GM12891 (cell line): Measurements from ENCODE around the gene KIF5C.

ENCODE experiments used
- DNase-seq: peaks from one replicate; pipeline ENCODE4 v3.0.0; 2011; ENCODE audit warnings: low spot score; ENCODE audit not compliant: insufficient read length
- FAIRE-seq: peaks from 2 replicates; lab custom pipeline; 2011; peaks lifted over from hg19 to GRCh38; lab: Jason Lieb, UNC
- PAX5 ChIP-seq: IDR thresholded peaks from 2 replicates; pipeline ENCODE4 v1.6.1; 2011; ENCODE audit warnings: low read length, moderate library complexity, mild to moderate bottlenecking; ENCODE audit not compliant: insufficient read depth, severe bottlenecking
- POLR2A ChIP-seq: IDR thresholded peaks from 2 replicates; pipeline ENCODE4 v1.6.1; 2011; ENCODE audit warnings: low read depth, low read length, control low read depth
- POLR2AphosphoS5 ChIP-seq: IDR thresholded peaks from 2 replicates; pipeline ENCODE4 v1.6.1; 2011; ENCODE audit warnings: low read depth, low read length, control low read depth
- POU2F2 ChIP-seq: IDR thresholded peaks from 2 replicates; pipeline ENCODE4 v1.6.1; 2011; ENCODE audit warnings: low read depth, mild to moderate bottlenecking, control low read depth, low read length, moderate library complexity
- SPI1 ChIP-seq: IDR thresholded peaks from 2 replicates; pipeline ENCODE4 v1.6.1; 2011; ENCODE audit warnings: low read depth, low read length, control low read depth
- TAF1 ChIP-seq: IDR thresholded peaks from 2 replicates; pipeline ENCODE4 v1.6.1; 2011; ENCODE audit warnings: low read depth, low read length, control low read depth

Gene KIF5C

GRCh38 chr2:149002891-149003740 is 128.1 kb downstream of the KIF5C start:
- DNase-seq (no peak), FAIRE-seq (no peak)
- TF ChIP-seq PAX5 (no peak), SPI1 (no peak), POLR2AphosphoS5 (no peak), POLR2A (no peak), POU2F2 (no peak), TAF1 (no peak)

- FAIRE-seq: no peak
Observed at GRCh38 chr2:149004836-149005235, 129.8 kb downstream of the KIF5C start.

DNA sequence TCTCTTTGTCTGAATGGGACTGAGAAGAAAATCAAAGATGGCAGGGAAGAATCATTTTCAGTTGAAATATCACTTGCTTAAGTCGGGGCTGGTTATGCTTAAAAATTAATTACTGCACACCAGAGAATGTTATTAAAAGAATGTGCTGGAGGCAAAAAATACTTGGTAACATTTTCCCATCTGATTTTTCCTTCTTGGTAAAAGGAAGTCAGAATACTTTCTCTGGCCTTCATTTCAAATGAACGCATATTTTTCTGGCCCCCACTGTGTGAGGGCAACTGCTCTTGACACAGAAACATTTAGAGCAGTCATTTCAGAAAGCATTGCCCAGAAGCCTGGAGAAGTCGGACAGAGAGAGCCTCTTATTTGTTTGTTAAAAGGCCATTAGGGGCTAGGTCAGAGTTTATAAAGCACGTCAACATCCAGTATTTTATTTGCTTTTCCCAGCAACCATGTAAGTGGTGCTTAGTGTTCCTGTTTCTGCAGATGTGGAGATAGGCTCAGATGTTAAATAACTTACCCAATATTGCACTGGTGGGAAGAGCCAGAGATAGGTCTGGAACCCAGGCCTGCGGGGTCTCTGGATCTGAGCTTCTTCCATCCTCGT is 130.5 kb downstream of the KIF5C start:
- FAIRE-seq (no peak), DNase-seq (no peak)
- TF ChIP-seq POLR2AphosphoS5 (no peak), TAF1 (no peak), POU2F2 (no peak), PAX5 (no peak), POLR2A (no peak), SPI1 (no peak)

More at GRCh38 chr2:149004836-149005235, 129.8 kb downstream of the KIF5C start:
- no peak for DNase-seq
- TF ChIP-seq POLR2AphosphoS5 (no peak), POU2F2 (no peak), PAX5 (no peak), TAF1 (no peak), SPI1 (no peak)

- DNase-seq (no peak), FAIRE-seq (no peak)
- TF ChIP-seq TAF1: no peak
- TF ChIP-seq POU2F2: no peak
- no peak for TF ChIP-seq POLR2AphosphoS5
- no peak for TF ChIP-seq POLR2A
- TF ChIP-seq PAX5: no peak
- no peak for TF ChIP-seq SPI1
Observed at GRCh38 chr2:149006883-149007543, 132.0 kb downstream of the KIF5C start.

- TF ChIP-seq POLR2A (no peak), POU2F2 (no peak), POLR2AphosphoS5 (no peak), PAX5 (no peak), TAF1 (no peak), SPI1 (no peak)
- no peak for FAIRE-seq
- no peak for DNase-seq
Observed at GRCh38 chr2:149008381-149008780, 133.4 kb downstream of the KIF5C start.

DNA sequence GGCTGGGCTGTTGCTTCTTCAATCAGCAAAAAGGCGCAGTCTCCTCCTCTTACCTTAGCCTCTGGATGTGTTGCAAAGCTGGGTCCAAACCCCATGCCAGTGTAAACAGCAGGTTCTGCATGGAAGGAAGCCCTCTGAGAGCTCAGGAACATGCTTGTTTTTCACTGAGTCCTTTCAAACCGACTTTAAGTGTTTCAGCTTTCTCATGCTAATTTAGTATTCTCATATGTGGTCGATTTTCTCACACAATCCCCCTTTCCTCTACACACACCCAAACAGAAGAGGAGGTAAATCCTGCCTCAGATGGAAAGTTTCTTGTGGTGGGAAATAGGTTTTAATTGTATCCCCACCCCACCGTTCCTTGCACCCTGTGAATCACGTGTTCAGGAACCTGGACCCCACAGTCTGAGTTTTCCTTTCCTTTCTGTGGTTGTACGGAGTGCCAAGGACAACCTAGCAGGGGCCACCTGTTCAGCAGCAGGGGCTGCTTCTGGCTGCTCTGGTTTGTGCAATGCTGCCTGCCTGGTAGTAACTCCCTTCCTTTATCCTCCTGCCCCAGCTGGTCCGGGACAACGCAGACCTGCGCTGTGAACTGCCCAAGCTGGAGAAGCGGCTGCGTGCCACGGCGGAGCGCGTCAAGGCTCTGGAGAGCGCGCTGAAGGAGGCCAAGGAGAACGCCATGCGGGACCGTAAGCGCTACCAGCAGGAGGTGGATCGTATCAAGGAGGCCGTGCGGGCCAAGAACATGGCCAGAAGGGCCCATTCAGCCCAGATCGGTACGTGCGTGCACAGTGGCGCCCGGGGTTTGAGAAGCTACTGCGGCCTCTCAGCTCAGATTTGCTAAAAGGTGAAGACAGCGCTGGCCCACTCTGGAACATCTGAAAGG is 134.8 kb downstream of the KIF5C start:
- no peak for TF ChIP-seq POU2F2
- TF ChIP-seq TAF1: no peak
- no peak for TF ChIP-seq PAX5
- no peak for TF ChIP-seq SPI1
- TF ChIP-seq POLR2A: no peak
- TF ChIP-seq POLR2AphosphoS5: no peak
- FAIRE-seq (no peak), DNase-seq (no peak)

DNA sequence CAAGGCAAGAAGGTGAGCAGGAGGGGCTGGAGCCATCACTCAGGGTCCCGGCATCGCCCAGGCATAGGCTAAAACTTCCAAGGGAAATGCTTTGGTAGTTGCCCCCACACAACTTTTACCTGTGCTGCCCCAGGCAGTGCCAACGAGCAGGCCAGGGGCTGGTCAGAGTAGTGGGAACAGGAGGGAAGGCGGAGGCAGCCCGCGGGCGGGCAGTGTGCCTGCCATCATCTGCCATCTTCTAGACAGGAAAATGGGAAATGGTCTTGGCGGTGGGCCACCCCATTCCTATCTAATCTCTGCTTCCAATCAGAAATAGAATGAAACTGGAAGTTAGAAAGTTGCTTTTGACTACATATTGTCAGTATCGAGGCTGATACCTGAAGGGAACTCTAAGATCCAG is 137.5 kb downstream of the KIF5C start:
- TF ChIP-seq TAF1 (no peak), POU2F2 (no peak), SPI1 (no peak), POLR2A (no peak), POLR2AphosphoS5 (no peak), PAX5 (no peak)
- no peak for FAIRE-seq

GRCh38 chr2:149015501-149015900 is 140.5 kb downstream of the KIF5C start:
- no peak for DNase-seq
- TF ChIP-seq PAX5 (no peak), POLR2A (no peak), SPI1 (no peak), POLR2AphosphoS5 (no peak), POU2F2 (no peak)
- no peak for FAIRE-seq

More for the DNA sequence above, 137.5 kb downstream of the KIF5C start:
- no peak for DNase-seq
